ENCODE results near the gene GRAMD2B.

The GRAMD2B gene

DNA sequence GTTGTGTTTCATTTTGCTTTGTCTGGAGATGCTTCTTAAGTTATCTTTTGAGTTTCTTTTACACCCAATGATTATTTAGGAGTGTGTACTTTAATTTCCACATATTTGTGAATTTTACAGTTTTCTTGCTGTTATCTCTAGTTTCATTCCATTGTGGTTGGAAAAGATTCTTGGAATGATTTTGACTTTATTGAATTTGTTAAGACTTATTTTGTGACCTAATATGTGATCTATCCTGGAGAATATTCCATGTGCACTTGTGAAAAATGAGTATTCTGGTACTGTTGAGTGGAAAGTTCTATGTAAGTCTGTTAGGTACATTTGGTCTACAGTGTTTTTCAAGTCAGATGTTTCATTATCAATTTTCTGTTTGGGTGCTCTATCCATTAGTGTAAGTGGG is 24.4 kb upstream of the GRAMD2B start:
- TF ChIP-seq, protein P1, sequence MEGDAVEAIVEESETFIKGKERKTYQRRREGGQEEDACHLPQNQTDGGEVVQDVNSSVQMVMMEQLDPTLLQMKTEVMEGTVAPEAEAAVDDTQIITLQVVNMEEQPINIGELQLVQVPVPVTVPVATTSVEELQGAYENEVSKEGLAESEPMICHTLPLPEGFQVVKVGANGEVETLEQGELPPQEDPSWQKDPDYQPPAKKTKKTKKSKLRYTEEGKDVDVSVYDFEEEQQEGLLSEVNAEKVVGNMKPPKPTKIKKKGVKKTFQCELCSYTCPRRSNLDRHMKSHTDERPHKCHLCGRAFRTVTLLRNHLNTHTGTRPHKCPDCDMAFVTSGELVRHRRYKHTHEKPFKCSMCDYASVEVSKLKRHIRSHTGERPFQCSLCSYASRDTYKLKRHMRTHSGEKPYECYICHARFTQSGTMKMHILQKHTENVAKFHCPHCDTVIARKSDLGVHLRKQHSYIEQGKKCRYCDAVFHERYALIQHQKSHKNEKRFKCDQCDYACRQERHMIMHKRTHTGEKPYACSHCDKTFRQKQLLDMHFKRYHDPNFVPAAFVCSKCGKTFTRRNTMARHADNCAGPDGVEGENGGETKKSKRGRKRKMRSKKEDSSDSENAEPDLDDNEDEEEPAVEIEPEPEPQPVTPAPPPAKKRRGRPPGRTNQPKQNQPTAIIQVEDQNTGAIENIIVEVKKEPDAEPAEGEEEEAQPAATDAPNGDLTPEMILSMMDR (IDR thresholded peaks at IDR 0.05), result no peak

DNA sequence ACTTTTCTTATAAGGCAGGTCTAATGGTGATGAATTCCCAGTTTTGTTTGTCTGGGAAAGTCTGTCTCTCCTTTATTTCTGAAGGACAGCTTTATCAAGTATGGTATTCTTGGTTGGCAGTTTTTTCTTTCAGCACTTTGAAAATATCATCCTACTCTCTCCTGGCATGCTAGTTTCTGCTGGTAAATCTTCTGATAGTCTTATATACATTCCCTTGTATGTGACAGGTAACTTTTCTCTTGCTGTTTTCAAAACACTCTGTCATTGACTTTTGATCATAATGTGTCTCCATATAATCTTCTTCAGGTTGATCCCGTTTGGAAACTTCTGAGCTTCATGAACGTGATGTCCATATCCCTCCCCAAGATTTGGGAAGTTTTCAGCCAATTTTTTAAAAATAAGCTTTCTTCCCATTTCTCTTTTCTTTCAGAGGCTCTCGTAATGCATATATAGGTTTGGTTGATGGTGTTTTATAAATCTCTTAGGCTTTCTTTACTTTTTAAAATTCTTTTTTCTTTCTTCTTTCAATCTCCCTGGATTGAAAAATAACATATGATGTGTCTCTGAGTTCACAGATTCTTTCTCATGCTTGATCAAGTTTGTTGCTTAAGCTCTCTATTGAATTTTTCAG is 22.5 kb upstream of the GRAMD2B start:
- TF ChIP-seq, protein P1 (IDR thresholded peaks at IDR 0.05), result no peak

DNA sequence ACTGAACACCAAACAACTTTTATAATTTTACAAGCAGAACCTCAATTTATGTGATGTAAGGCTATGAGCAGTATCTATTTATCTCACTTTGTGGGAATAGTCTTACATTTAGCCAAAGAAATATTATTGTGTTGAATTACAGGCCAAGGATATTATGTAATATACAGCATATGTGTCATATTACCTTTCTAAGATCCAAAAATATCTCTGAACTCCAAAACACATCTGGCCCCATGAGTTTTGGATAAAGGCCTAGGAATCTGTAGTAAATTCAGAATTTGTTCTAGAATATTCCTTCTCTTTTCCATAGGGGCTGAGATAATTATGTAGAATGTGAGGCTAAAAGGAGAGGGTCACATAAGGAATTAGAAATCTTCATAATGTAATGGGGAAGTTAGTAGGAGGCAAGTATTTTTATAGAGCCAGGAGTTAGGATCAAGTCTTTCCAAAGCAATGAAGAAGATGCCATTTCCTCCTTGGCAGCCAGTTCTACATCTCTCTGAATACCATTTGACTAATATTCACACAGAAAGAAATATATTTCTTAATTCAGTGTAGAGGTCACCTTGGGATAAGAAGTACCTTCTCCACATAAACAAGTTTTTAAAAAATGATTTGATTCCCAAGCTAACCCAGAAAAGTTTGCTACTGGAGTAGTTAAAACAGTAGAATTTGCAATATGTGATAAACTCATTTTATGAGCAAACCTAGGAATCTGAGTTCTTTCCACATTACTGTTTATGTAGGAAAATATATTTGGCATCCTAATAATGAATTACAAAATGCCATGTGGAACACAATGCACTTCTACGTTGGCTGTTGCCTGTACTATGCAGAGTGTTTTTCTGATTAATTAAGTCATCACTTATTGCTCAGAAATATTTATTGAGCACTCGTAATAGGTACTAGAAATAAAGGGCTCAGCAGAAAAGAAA is 20.3 kb upstream of the GRAMD2B start:
- TF ChIP-seq, protein P1 (IDR thresholded peaks at IDR 0.05), result no peak

- TF ChIP-seq, protein P1 (IDR thresholded peaks at IDR 0.05), result no peak
Observed at GRCh38 chr5:126403876-126404275, 19.3 kb upstream of the GRAMD2B start.

- TF ChIP-seq, protein P1 (IDR thresholded peaks at IDR 0.05), result no peak
Observed at GRCh38 chr5:126410623-126411022, 12.6 kb upstream of the GRAMD2B start.

DNA sequence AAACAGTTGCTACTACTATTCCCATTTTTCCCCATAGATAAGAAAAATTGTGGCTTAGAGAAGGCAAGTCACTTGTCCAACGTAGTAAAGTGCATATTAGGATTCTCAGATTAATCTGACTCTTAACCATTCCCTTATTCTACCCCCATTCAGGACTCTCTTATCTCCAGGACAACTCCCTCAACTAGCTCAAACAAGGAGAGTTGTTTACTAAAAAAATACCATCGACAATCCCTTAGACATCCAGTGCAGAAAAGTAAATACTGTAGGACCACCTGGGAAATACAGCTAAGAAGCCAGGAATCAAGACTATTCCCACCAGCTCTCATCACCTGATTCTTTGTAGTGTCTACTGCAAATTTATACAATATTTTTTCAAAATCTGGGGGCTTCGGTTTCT is 9.4 kb upstream of the GRAMD2B start:
- TF ChIP-seq, protein P1 (IDR thresholded peaks at IDR 0.05), result no peak

GRCh38 chr5:126414874-126415502 is 8.2 kb upstream of the GRAMD2B start:
- TF ChIP-seq, protein P1 (IDR thresholded peaks at IDR 0.05), result no peak

Measured in LNCAP (cell line).